Large intestine (tissue), 3 donors: ENCODE measurements around the gene MYO18B. TPM values are rescaled to one million over a fixed set of nuclear protein-coding genes. Genes with fewer than 3 reads are reported as not detected.
"Not testable (repeated sequence)": the region's sequence is repeated elsewhere in the genome, so short reads cannot be mapped to it uniquely, and the experiment has no call there.

Source experiments
- DNase-seq, 2 donors: peaks; one replicate each; pipeline versions ENCODE4 v3.0.0 to v3.0.0-alpha.2; 2013
- H3K27ac ChIP-seq: one replicate; pipeline ENCODE4 v1.5.1; 2013; ENCODE audit warnings: low read length
- H3K27me3 ChIP-seq: 2 replicates; pipeline ENCODE4 v1.6.1; 2013; ENCODE audit warnings: low read length; ENCODE audit not compliant: control insufficient read depth, insufficient read depth
- H3K36me3 ChIP-seq: 2 replicates; pipeline ENCODE4 v1.6.1; 2013; ENCODE audit warnings: low read length; ENCODE audit not compliant: control insufficient read depth, insufficient read depth
- H3K4me1 ChIP-seq: one replicate; pipeline ENCODE4 v1.6.1; 2013; ENCODE audit warnings: low read length; ENCODE audit not compliant: control insufficient read depth, insufficient read depth
- H3K4me3 ChIP-seq: one replicate; pipeline ENCODE4 v1.5.1; 2013; ENCODE audit warnings: low read length
- H3K9me3 ChIP-seq: one replicate; pipeline ENCODE4 v1.6.1; 2013; ENCODE audit warnings: mild to moderate bottlenecking, low read depth, low read length, moderate library complexity; ENCODE audit not compliant: control insufficient read depth
- WGBS: methylation state at CpG from one replicate; pipeline ENCODE4 v1.1.5; 2013; ENCODE audit warnings: low lambda C conversion rate; ENCODE audit not compliant: insufficient coverage; 5-methylcytosine and 5-hydroxymethylcytosine counted together
- polyA plus RNA-seq: library from polyadenylated mRNA; unstranded; fragments of 120-200 nt; gene quantifications from one replicate; pipeline ENCODE4 v1.2.1, GENCODE V29; 2013

Gene MYO18B
- polyA plus RNA-seq, 1 donor = 0.24 TPM

DNA sequence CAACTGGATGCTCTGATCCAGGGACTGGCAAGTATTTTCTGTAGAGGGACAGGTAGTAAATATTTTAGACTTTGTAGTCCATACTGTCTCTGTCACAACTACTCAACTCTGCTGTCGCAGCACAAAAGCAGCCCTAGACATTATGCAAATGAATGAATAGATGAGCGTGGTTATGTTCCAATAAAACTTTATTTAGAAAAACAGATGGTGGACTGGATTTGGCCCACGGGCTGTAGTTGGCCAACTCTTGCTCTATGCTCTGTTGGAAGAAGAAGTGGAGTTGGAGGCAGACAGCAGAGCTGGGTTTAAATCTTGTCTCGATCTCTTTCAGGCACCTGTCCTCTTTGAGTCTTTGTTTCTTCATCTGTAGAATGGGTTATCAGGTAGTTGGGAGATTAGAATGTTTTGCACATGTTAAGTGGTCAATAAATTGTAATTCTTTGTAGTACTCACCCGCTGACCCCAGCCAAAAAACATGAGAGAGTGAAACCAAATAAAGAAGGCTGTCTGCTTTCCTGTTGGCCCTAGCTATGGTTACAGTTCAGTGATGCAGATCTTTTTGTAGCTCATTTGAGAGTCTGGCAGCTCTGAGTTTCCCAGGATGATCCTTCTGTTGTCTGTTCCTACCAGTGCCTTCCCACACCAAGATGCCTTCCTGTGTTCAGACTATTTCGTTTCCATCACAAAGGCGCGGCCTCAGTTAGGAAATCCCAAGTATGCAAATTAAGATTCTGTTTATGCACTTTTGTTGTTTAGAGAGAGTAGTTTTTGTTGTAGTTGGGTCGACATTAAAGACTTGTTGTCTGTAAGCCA, 229.2 kb downstream of the MYO18B start:
- no peaks in the 10 kb centered on the region for H3K36me3 ChIP-seq
- no peaks in the 10 kb centered on the region for H3K4me1 ChIP-seq
- H3K27ac ChIP-seq = no peak overlapping the region
- no peak overlapping the region for H3K4me3 ChIP-seq
- DNase-seq = no peak
- H3K9me3 ChIP-seq = no peaks in the 10 kb centered on the region
- WGBS = 80% methylated on average over 1 of the region's 9 CpGs
- peaks cover 9% of the 10 kb centered on the region for H3K27me3 ChIP-seq

DNA sequence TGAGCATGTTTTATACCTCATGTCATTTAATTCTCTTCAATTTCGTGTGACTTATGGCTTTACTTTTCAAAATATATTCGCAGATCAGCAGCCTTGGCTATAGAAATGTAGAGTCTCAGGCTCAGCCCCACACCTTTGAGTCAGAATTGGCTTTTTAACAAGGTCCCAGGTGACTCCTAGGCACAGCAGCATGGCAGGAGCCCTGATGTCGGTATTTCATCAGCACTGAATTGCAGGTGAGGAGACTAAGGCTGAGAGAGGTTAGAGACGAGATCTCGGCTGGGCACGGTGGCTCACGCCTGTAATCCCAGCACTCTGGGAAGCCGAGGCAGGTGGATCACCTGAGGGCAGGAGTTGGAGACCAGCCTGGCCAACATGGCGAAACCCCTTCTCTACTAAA, 230.4 kb downstream of the MYO18B start:
- no peak for DNase-seq
- no peak overlapping the region for H3K27ac ChIP-seq
- 67% methylated on average over 2 of the region's 9 CpGs for WGBS
- H3K36me3 ChIP-seq = no peaks in the 10 kb centered on the region
- no peak overlapping the region for H3K4me3 ChIP-seq
- no peaks in the 10 kb centered on the region for H3K4me1 ChIP-seq
- H3K27me3 ChIP-seq = peaks cover 5% of the 10 kb centered on the region
- no peaks in the 10 kb centered on the region for H3K9me3 ChIP-seq

DNA sequence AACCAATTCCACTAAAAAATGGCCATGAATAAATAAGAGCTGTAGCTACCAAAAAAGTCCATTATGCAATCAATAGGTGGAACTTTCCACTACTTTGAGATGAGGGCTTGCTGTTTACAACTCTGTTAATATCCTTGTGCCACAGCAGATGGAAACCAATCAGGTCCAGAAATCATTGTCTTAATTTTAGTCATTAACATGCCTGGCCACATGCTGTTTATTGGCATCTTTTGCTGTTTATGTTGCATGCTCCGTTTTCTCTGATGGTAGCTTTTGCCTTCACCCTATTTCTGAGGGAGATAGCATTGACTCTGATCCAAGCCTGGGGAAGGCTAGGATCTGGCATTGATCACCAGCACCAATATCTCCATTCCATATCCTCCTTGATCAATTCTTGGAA, 234.4 kb downstream of the MYO18B start:
- no peak overlapping the region for H3K27ac ChIP-seq
- no peaks in the 10 kb centered on the region for H3K4me1 ChIP-seq
- H3K27me3 ChIP-seq = no peaks in the 10 kb centered on the region
- WGBS = no CpG with 5 or more reads among the region's 1 CpG
- DNase-seq = no peak
- no peaks in the 10 kb centered on the region for H3K9me3 ChIP-seq
- no peak overlapping the region for H3K4me3 ChIP-seq
- no peaks in the 10 kb centered on the region for H3K36me3 ChIP-seq

DNA sequence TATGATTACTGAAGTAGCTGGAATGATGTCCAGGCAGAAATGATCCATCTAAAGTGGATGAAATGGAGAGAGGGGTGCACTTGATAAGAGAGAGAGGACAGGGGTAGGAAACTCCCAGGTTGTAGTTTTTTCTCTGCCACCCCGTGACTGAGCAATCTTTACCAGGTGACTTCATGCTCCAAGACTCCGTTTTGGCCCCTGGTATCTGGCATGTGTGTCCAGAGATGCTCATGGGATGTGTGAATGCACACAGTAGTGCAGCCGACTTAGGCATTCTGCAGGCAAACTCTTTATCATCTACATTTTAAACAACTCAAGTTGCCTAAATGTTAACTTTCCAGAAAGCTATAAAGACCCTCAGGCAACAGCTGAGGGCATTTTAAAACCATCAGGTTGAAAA, 238.0 kb downstream of the MYO18B start:
- no peak for DNase-seq
- Histone ChIP-seq H3K9me3 (no peaks in the 10 kb centered on the region), H3K36me3 (no peaks in the 10 kb centered on the region), H3K4me1 (no peaks in the 10 kb centered on the region), H3K27me3 (no peaks in the 10 kb centered on the region), H3K4me3 (no peak overlapping the region), H3K27ac (no peak overlapping the region)
- no CpG with 5 or more reads among the region's 3 CpGs for whole genome bisulfite sequencing

DNA sequence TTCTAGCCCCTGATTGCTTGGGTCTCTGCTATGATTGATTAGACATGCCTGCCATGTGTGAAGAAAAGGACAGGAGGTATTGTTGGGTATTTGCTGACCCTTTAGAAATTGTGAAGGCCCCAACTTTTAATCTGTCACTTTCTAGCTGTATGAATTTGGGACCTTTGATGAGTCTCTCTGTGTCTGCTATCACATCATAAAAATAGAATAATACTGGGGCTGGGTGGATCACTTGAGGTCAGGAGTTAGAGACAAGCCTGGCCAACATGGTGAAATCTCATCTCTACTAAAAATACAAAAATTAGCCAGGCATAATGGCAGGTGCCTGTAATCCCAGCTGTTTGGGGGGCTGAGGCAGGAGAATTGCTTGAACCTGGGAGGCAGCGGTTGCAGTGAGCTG, 242.9 kb downstream of the MYO18B start:
- H3K27me3 ChIP-seq, H3K36me3 ChIP-seq, DNase-seq, H3K4me1 ChIP-seq, H3K4me3 ChIP-seq, H3K9me3 ChIP-seq, H3K27ac ChIP-seq: not testable (repeated sequence)
- WGBS = 100% methylated on average over 1 of the region's 1 CpG

DNA sequence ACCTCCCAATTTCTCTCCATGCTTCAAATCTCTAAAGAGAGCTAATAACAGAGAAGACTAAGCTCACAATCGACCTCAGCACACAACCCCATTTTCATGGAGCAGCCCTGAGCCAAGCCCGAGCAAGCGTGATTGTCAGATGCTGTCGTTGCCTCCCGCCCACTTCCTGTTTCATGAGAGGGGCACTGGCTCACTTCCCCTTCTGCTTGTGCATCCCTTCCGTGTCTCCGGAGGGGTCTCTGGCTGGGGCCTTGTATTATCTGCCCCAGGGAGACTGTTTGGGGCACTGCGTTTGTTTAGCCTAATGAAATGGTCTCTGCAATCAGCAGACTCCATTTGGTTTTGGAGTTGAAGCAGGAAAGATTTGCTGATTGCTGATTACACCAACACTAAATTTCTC, 246.0 kb downstream of the MYO18B start:
- H3K36me3 ChIP-seq = no peaks in the 10 kb centered on the region
- H3K4me3 ChIP-seq = no peak overlapping the region
- H3K27me3 ChIP-seq = no peaks in the 10 kb centered on the region
- DNase-seq = no peak
- H3K27ac ChIP-seq = no peak overlapping the region
- WGBS = no CpG with 5 or more reads among the region's 8 CpGs
- H3K4me1 ChIP-seq = no peaks in the 10 kb centered on the region
- H3K9me3 ChIP-seq = no peaks in the 10 kb centered on the region

DNA sequence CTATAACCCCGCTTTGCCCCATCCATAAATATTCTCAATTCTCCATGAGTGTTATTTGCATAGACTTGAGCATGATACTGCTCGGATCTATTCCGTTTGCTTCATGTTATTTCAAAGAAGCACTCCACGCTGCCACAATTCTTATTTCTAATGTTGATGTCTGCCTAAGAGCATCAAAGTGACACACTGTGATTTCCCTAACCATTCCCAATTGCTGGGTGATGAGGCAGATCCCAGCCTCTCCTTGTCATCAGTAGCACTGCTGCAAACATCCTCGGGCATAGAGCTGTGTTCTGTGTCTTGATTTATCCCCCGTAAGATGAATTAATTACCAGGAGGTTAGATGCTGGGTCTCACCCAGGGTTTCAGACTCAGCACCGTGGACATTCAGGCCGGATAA, 249.0 kb downstream of the MYO18B start:
- Histone ChIP-seq H3K4me1 (no peaks in the 10 kb centered on the region), H3K9me3 (no peaks in the 10 kb centered on the region), H3K27me3 (no peaks in the 10 kb centered on the region), H3K4me3 (no peak overlapping the region), H3K36me3 (no peaks in the 10 kb centered on the region), H3K27ac (no peak overlapping the region)
- DNase-seq = no peak
- WGBS = 86% methylated on average over 1 of the region's 8 CpGs

DNA sequence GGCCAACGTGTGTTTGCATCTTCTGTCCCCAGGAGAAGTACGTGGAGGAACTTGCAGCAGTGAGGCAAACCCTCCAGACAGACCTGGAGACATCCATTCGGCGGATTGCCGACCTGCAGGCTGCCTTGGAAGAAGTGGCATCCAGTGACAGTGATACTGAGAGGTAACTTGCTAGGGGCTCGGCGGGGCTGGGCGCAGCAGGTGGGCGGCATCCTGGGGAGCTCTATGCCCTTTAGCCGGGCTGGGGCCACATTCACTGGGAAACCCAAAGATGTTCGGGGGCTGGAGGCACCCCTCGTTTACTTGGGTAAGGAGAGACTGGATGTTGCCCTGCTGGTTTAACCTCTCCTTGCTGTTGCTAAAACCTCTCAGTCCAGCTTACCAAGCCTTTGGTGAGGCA, 250.3 kb downstream of the MYO18B start:
- DNase-seq = no peak
- Histone ChIP-seq H3K9me3 (no peaks in the 10 kb centered on the region), H3K27me3 (no peaks in the 10 kb centered on the region), H3K4me3 (no peak overlapping the region), H3K4me1 (no peaks in the 10 kb centered on the region), H3K27ac (no peak overlapping the region), H3K36me3 (no peaks in the 10 kb centered on the region)
- no CpG with 5 or more reads among the region's 12 CpGs for WGBS

DNA sequence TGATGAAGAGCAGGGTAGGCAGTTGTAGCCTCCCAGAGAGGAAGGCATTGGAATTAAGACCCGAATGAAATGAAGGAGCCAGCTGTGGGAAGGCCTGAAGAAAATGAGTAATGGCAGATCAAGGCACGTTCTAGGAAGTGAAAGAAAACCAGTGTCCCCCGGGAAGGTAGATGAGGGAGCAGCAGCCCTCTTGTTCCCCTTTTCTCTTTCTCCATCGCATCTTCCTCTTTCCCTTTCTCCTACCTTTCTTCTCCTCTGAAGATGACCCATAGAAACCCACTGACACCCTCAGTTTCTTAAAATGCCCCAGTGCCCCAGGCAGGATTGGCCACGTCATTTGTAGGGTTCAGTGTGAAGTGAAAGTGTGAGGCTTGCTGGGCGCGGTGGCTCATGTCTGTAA, 254.7 kb downstream of the MYO18B start:
- no peaks in the 10 kb centered on the region for H3K9me3 ChIP-seq
- no peaks in the 10 kb centered on the region for H3K4me1 ChIP-seq
- 76% methylated on average over 4 of the region's 7 CpGs for WGBS
- no peak for DNase-seq
- peaks cover 2% of the 10 kb centered on the region for H3K27me3 ChIP-seq
- H3K27ac ChIP-seq = no peak overlapping the region
- H3K4me3 ChIP-seq = no peak overlapping the region
- no peaks in the 10 kb centered on the region for H3K36me3 ChIP-seq

DNA sequence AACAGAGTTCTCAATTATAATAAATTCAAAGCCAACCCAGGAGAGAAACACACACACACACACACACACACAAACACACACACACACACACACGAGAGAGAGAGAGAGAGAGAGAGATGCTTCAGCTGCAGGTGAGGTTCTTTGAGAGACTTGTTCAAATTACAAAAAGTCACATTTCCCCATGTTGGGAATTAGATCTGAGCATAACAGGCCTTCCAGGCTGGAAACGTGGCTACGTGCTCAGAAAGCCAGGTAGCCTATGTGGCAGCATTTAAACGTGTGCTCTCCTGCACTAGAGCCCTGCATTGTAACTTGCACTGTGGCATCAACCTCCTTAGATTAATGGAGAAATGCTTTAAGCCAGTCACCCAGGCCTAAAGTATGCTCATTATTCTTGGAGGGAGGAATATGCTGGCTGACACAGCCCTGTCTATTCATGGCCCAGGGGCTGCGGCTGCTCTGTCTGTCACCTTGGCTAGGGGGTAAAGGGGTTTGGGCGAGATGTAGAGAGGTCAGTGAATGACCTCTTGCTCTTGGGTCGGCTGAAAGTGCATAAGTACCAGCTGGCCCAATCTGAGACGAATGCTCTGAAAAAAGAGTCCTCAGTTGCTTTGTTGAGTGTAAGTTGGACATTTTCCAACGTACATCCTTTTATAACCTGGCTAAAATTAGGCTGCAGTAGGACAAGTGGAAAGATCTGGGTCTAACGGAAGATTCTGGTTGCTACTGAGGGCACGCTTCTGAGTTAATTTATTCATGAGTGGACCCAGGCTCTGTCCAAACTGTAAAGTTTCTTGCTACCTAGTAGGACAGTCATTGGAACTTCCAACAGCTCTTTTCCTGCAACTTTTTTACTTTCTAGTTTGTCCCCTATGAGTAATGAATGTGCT, 256.1 kb downstream of the MYO18B start:
- Histone ChIP-seq H3K27ac (no peak overlapping the region), H3K36me3 (no peaks in the 10 kb centered on the region), H3K9me3 (no peaks in the 10 kb centered on the region), H3K4me3 (no peak overlapping the region), H3K27me3 (peaks cover 2% of the 10 kb centered on the region), H3K4me1 (no peaks in the 10 kb centered on the region)
- no CpG with 5 or more reads among the region's 11 CpGs for WGBS
- DNase-seq = no peak
